ENCODE measurements around the gene SARDH. TPM values are rescaled to one million over a fixed set of nuclear protein-coding genes. Genes with fewer than 3 reads are reported as not detected.

Gene SARDH
- total RNA-seq, 1 experiment from 2014 or later, result 7.3 TPM

DNA sequence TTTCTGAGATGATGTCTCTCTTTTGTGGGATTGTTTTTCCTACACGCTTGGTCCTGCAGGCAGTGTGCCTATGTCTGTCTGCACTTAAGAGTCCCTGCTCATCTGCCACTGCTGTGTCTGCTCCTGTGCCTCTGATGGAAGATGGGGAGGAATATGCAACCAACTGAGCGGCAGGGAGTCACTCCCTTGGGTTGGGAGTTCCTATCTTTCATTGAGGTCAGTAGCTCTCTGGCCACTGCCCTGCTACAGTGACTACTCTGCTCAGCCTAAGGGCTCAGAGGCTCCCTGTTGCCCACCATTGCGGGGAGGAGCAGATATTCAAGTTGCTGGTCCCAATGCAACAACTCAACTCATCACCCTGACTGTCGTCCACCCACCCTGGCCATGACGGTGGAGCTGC, 115.6 kb downstream of the SARDH start:
- Histone ChIP-seq H3K27me3 (ENCODE audit: control insufficient read depth, insufficient read depth, low read length) (no peaks in the 10 kb centered on the region), H3K4me3 (ENCODE audit: insufficient read depth, low read depth, low read length) (no peak overlapping the region), H3K36me3 (replicated peaks; ENCODE audit: control insufficient read depth, insufficient read depth, low read length) (no peaks in the 10 kb centered on the region)
- no peak for DNase-seq

GRCh38 chr9:133621725-133622267, 116.4 kb downstream of the SARDH start:
- Histone ChIP-seq H3K36me3 (replicated peaks; ENCODE audit: control insufficient read depth, insufficient read depth, low read length) (no peaks in the 10 kb centered on the region), H3K27me3 (ENCODE audit: control insufficient read depth, insufficient read depth, low read length) (no peaks in the 10 kb centered on the region), H3K4me3 (ENCODE audit: insufficient read depth, low read depth, low read length) (no peak overlapping the region)
- no peak for DNase-seq

DNA sequence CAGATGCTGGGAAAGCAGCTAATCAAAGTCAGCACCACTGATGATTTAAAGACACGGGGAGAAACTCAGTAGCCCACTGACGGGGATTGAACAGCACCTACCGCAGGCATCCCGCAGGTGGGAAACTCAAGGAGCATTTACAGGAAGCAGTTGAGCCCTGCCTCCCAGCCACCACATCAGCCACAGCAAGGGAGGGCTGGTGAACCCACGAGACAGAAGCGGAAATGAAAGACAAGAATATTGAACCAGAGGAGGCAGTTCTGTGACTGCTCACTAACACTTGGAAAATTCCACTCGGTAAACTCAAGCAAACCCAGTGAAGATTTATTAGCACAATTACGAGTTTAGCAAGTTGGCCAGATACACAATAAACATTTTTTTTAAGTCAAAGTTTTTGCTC, 118.4 kb downstream of the SARDH start:
- Histone ChIP-seq H3K27me3 (ENCODE audit: control insufficient read depth, insufficient read depth, low read length) (no peaks in the 10 kb centered on the region), H3K36me3 (replicated peaks; ENCODE audit: control insufficient read depth, insufficient read depth, low read length) (no peaks in the 10 kb centered on the region), H3K4me3 (ENCODE audit: insufficient read depth, low read depth, low read length) (no peak overlapping the region)
- no peak for DNase-seq

- no peak for DNase-seq
- Histone ChIP-seq H3K36me3 (replicated peaks; ENCODE audit: control insufficient read depth, insufficient read depth, low read length) (no peaks in the 10 kb centered on the region), H3K27me3 (ENCODE audit: control insufficient read depth, insufficient read depth, low read length) (no peaks in the 10 kb centered on the region), H3K4me3 (ENCODE audit: insufficient read depth, low read depth, low read length) (no peak overlapping the region)
Observed at GRCh38 chr9:133618726-133619125, 119.4 kb downstream of the SARDH start.

- Histone ChIP-seq H3K27me3 (ENCODE audit: control insufficient read depth, insufficient read depth, low read length) (no peaks in the 10 kb centered on the region), H3K4me3 (ENCODE audit: insufficient read depth, low read depth, low read length) (no peak overlapping the region), H3K36me3 (replicated peaks; ENCODE audit: control insufficient read depth, insufficient read depth, low read length) (no peaks in the 10 kb centered on the region)
- no peak for DNase-seq
Observed at GRCh38 chr9:133616643-133617405, 121.3 kb downstream of the SARDH start.

GRCh38 chr9:133615606-133616188, 122.5 kb downstream of the SARDH start:
- no peaks in the 10 kb centered on the region for H3K27me3 ChIP-seq (ENCODE audit: control insufficient read depth, insufficient read depth, low read length)
- no peaks in the 10 kb centered on the region for H3K36me3 ChIP-seq (replicated peaks; ENCODE audit: control insufficient read depth, insufficient read depth, low read length)
- DNase-seq, result no peak
- no peak overlapping the region for H3K4me3 ChIP-seq (ENCODE audit: insufficient read depth, low read depth, low read length)

GRCh38 chr9:133615186-133615585, 123.0 kb downstream of the SARDH start:
- DNase-seq, result no peak
- Histone ChIP-seq H3K27me3 (ENCODE audit: control insufficient read depth, insufficient read depth, low read length) (no peaks in the 10 kb centered on the region), H3K36me3 (replicated peaks; ENCODE audit: control insufficient read depth, insufficient read depth, low read length) (no peaks in the 10 kb centered on the region), H3K4me3 (ENCODE audit: insufficient read depth, low read depth, low read length) (no peak overlapping the region)

DNA sequence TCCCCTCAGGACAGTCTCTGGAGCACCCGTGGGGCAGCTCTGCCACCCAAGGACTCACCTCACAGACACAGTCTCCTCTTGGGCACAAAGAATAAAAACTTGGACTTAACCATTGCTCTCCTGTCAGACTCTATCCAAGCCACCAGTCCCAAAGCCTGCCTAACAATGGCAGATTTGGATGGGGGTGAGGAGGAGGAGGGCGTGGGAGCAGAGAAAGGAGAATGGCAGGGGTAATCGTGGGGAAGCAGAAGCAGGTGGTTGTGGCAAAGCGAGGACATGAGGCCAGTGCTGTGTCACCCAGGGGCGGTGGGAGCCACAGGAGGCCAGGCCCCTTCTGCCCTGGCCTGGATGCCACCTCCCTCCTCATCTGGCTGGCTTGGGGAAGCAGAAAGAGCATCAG, 123.5 kb downstream of the SARDH start:
- DNase-seq, result no peak
- no peaks in the 10 kb centered on the region for H3K36me3 ChIP-seq (replicated peaks; ENCODE audit: control insufficient read depth, insufficient read depth, low read length)
- H3K27me3 ChIP-seq (ENCODE audit: control insufficient read depth, insufficient read depth, low read length), result no peaks in the 10 kb centered on the region
- no peak overlapping the region for H3K4me3 ChIP-seq (ENCODE audit: insufficient read depth, low read depth, low read length)

- H3K27me3 ChIP-seq (ENCODE audit: control insufficient read depth, insufficient read depth, low read length), result peaks cover 3% of the 10 kb centered on the region; the same call in 1 of the 2 replicates
- H3K36me3 ChIP-seq (replicated peaks; ENCODE audit: control insufficient read depth, insufficient read depth, low read length), result no peaks in the 10 kb centered on the region
- no peak overlapping the region for H3K4me3 ChIP-seq (ENCODE audit: insufficient read depth, low read depth, low read length)
- no peak for DNase-seq
Observed at GRCh38 chr9:133614056-133614455, 124.1 kb downstream of the SARDH start.

Other genes starting within 250 kb of the SARDH start
- gene MYMK, start 213.4 kb downstream of the SARDH start, total RNA-seq (2014; rRNA removed; shearing (Covaris generic)), result not detected in 2 replicates
- gene ADAMTSL2, start 203.6 kb downstream of the SARDH start, total RNA-seq (2014; rRNA removed; shearing (Covaris generic)), result 0.42 and 0.70 TPM in 2 replicates
- 1.2 and 3.7 TPM in 2 replicates for gene FAM163B, start 129.0 kb downstream of the SARDH start, total RNA-seq (2014; rRNA removed; shearing (Covaris generic))
- 0.07 TPM in 1 of 2 replicates, not detected in the other for gene DBH, start 102.0 kb downstream of the SARDH start, total RNA-seq (2014; rRNA removed; shearing (Covaris generic))

All from H7 (cell line).